GM12878 (cell line): ENCODE data around the gene ARGLU1.

Experiments
- CBFB ChIP-seq: IDR thresholded peaks from 2 replicates; pipeline ENCODE4 v1.6.1; 2016; ENCODE audit warnings: antibody characterized with exemption, low read depth
- ETV6 ChIP-seq, 2 experiments: fragments of 450-650 bp in 1 of 2; IDR thresholded peaks in 1 of 2; conservative IDR thresholded peaks in 1 of 2; 2 replicates each; pipeline ENCODE4 v1.6.1; 2014; ENCODE audit warnings: antibody characterized with exemption in 1 of 2, borderline replicate concordance in 1 of 2, low read depth in 1 of 2, mild to moderate bottlenecking in 1 of 2, moderate library complexity in 1 of 2
- FOS ChIP-seq: IDR thresholded peaks from 3 replicates; pipeline ENCODE4 v1.6.1; 2011; ENCODE audit warnings: borderline replicate concordance; ENCODE audit not compliant: insufficient read length; ENCODE audit errors: extremely low read depth
- LARP7 ChIP-seq: fragments of 450-650 bp; IDR thresholded peaks from 2 replicates; pipeline ENCODE4 v1.6.1; 2017; ENCODE audit warnings: mild to moderate bottlenecking
- POLR2A ChIP-seq: IDR thresholded peaks from 2 replicates; pipeline ENCODE4 v1.6.1; 2011; ENCODE audit warnings: low read depth, mild to moderate bottlenecking, low read length
- SIN3A ChIP-seq: IDR thresholded peaks from 2 replicates; pipeline ENCODE4 v1.6.1; 2012; ENCODE audit warnings: low read depth, low read length, improper control_type of control experiment
- TCF3 ChIP-seq: IDR thresholded peaks from 2 replicates; pipeline ENCODE4 v1.6.1; 2012; ENCODE audit warnings: low read depth, mild to moderate bottlenecking, low read length, borderline replicate concordance; ENCODE audit not compliant: insufficient read depth
- ZNF384 ChIP-seq: IDR thresholded peaks from 2 replicates; pipeline ENCODE4 v1.6.1; 2012; ENCODE audit warnings: low read depth, mild to moderate bottlenecking, low read length, improper control_type of control experiment, borderline replicate concordance
- TF ChIP-seq, protein P1 (sequence below), 3 experiments: IDR thresholded peaks in 2 of 3; conservative IDR thresholded peaks in 1 of 3; 2 replicates each; pipeline ENCODE4 v1.5.1; 2011; ENCODE audit warnings: low read depth in 3 of 3, low read length in 3 of 3, mild to moderate bottlenecking in 3 of 3, control low read depth in 2 of 3, moderate library complexity in 2 of 3, inconsistent platforms in 1 of 3, mixed read lengths in 1 of 3; ENCODE audit not compliant: control insufficient read depth in 2 of 3, insufficient read depth in 1 of 3; ENCODE audit errors: extremely low read depth in 1 of 3
- TF ChIP-seq, protein P2 (sequence below): fragments of 450-650 bp; IDR thresholded peaks from 2 replicates; pipeline ENCODE4 v1.6.1; 2017; ENCODE audit warnings: mild to moderate bottlenecking

DNA sequence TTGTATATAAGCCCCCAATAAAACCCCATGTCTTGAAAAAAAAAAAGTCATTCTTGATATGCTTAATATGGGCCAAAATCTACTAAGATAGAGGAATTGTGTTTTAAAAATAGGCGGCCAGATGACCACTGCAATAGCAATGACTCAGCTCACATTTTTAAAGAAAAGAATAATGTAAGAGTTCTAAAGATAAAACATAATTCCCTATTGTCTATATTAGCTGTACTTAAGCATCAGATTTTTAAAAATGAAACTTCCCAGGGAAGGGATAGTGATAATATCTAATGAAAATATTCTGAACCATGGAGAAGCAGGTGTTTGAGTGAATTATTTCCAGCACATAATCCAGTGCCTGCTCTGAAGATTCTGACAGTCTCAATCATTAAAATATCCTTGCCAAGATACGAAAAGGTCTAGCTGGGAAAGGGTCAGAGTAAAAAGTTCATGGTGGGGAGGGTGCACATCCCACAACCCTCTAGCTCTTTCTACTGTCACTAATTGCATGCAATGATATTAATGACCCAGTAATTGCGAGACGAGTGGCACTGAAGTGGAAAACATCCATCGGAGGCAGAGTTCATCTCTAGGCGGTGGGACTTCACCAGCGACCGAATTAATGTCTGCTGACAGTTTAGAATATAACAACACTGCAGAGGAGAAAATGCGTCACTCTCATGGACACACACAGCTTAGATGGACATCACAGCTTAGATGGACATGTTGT is 64.0 kb downstream of the ARGLU1 start:
- no peak for TF ChIP-seq CBFB
- TF ChIP-seq, protein P1, sequence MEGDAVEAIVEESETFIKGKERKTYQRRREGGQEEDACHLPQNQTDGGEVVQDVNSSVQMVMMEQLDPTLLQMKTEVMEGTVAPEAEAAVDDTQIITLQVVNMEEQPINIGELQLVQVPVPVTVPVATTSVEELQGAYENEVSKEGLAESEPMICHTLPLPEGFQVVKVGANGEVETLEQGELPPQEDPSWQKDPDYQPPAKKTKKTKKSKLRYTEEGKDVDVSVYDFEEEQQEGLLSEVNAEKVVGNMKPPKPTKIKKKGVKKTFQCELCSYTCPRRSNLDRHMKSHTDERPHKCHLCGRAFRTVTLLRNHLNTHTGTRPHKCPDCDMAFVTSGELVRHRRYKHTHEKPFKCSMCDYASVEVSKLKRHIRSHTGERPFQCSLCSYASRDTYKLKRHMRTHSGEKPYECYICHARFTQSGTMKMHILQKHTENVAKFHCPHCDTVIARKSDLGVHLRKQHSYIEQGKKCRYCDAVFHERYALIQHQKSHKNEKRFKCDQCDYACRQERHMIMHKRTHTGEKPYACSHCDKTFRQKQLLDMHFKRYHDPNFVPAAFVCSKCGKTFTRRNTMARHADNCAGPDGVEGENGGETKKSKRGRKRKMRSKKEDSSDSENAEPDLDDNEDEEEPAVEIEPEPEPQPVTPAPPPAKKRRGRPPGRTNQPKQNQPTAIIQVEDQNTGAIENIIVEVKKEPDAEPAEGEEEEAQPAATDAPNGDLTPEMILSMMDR (IDR thresholded peaks at IDR 0.05 in 2 of 3, conservative IDR thresholded peaks at IDR 0.05 in 1 of 3; ENCODE audit: control insufficient read depth in 2 of 3, extremely low read depth in 1 of 3, insufficient read depth in 1 of 3, low read depth in 3 of 3, low read length in 3 of 3): no peak
- no peak for TF ChIP-seq ETV6 (conservative IDR thresholded peaks at IDR 0.05 in 1 of 2, IDR thresholded peaks at IDR 0.05 in 1 of 2; ENCODE audit: borderline replicate concordance in 1 of 2, low read depth in 1 of 2)
- no peak for TF ChIP-seq FOS
- TF ChIP-seq LARP7: no peak
- TF ChIP-seq, protein P2, sequence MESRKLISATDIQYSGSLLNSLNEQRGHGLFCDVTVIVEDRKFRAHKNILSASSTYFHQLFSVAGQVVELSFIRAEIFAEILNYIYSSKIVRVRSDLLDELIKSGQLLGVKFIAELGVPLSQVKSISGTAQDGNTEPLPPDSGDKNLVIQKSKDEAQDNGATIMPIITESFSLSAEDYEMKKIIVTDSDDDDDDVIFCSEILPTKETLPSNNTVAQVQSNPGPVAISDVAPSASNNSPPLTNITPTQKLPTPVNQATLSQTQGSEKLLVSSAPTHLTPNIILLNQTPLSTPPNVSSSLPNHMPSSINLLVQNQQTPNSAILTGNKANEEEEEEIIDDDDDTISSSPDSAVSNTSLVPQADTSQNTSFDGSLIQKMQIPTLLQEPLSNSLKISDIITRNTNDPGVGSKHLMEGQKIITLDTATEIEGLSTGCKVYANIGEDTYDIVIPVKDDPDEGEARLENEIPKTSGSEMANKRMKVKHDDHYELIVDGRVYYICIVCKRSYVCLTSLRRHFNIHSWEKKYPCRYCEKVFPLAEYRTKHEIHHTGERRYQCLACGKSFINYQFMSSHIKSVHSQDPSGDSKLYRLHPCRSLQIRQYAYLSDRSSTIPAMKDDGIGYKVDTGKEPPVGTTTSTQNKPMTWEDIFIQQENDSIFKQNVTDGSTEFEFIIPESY: no peak
- TF ChIP-seq POLR2A: no peak
- TF ChIP-seq ZNF384: no peak
- no peak for TF ChIP-seq SIN3A
- no peak for TF ChIP-seq TCF3
